Suprapubic skin (tissue), 4 donors: ENCODE data around the gene CHFR. TPM values are rescaled to one million over a fixed set of nuclear protein-coding genes. Genes with fewer than 3 reads are reported as not detected.
"Not testable (repeated sequence)": the region's sequence is repeated elsewhere in the genome, so short reads cannot be mapped to it uniquely, and the experiment has no call there.

Experiments
- DNase-seq, 2 donors: peaks; one replicate each; pipeline ENCODE4 v3.0.0-alpha.2; 2019; ENCODE audit warnings: low spot score in 2 of 2
- H3K27ac ChIP-seq: fragments of 200-600 bp; sonication (generic); one replicate; pipeline ENCODE4 v1.5.1; 2019
- H3K27me3 ChIP-seq: fragments of 200-600 bp; sonication (generic); one replicate; pipeline ENCODE4 v1.5.1; 2019
- H3K36me3 ChIP-seq: fragments of 200-600 bp; sonication (generic); one replicate; pipeline ENCODE4 v1.5.1; 2019
- H3K4me1 ChIP-seq: fragments of 200-600 bp; sonication (generic); one replicate; pipeline ENCODE4 v1.5.1; 2019
- H3K4me3 ChIP-seq: fragments of 200-600 bp; sonication (generic); one replicate; pipeline ENCODE4 v1.5.1; 2019; ENCODE audit warnings: mild to moderate bottlenecking
- H3K9me3 ChIP-seq: fragments of 200-600 bp; sonication (generic); one replicate; pipeline ENCODE4 v1.5.1; 2019
- CTCF ChIP-seq, 2 donors: fragments of 200-600 bp in 1 of 2; fragments of 450-650 bp in 1 of 2; sonication (generic) in 1 of 2; IDR thresholded peaks; one replicate each; pipeline ENCODE4 v1.5.1; 2016 to 2019; ENCODE audit warnings: antibody characterized with exemption in 2 of 2, mild to moderate bottlenecking in 1 of 2, moderate library complexity in 1 of 2
- EP300 ChIP-seq: sonication (generic); formaldehyde crosslinking; IDR thresholded peaks from one replicate; pipeline ENCODE4 v1.6.1; 2017; ENCODE audit warnings: antibody characterized with exemption
- POLR2A ChIP-seq, 2 donors: fragments of 450-650 bp; IDR thresholded peaks; one replicate each; pipeline ENCODE4 v1.6.1; 2017; ENCODE audit warnings: antibody characterized with exemption in 2 of 2, mild to moderate bottlenecking in 2 of 2, moderate library complexity in 2 of 2
- POLR2AphosphoS5 ChIP-seq, 3 donors: sonication (generic); formaldehyde crosslinking; IDR thresholded peaks; one replicate each; pipeline ENCODE4 v1.6.1; 2017; ENCODE audit warnings: antibody characterized with exemption in 3 of 3
- WGBS: methylation state at CpG from one replicate; pipeline ENCODE4 v1.1.5; 2018; 5-methylcytosine and 5-hydroxymethylcytosine counted together
- total RNA-seq, 4 donors: library from RNA; depleted of rRNA; stranded (reverse); fragments of >200 nt; gene quantifications; one replicate each; pipeline ENCODE4 v1.1.0, GENCODE V29; 2016

The CHFR gene
- total RNA-seq, 4 donors from 2014 or later = 31.4 to 57.9 (median 40.3) TPM

DNA sequence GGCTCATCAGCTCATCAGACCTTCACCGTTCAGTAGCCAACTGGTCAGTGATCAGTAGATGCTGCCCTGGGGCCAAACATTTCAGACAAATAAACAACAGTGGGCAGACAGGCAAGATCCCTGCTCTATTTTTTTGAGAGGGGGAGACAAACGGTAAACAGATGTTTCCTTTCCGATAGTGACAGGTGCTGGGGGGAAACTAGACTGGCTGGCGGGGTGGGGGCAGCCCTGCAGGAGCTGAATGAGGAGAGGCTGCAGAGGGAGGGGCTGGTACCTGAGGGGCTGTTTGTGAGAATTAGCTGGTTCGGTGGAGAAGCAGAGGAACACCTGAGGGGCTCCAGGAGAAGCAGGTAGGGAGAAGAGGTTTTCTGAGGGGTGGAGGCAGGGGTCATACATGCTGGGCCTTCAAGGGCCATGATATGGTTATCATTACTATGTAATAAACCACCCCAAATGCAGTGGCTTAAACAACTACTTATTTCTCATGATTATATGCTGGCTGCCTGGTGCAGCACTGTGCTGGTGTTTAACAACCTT, 50.5 kb downstream of the CHFR start:
- Histone ChIP-seq H3K36me3 (peaks cover 33% of the 10 kb centered on the region), H3K27me3 (no peaks in the 10 kb centered on the region), H3K9me3 (no peaks in the 10 kb centered on the region), H3K27ac (no peak overlapping the region), H3K4me3 (no peak overlapping the region), H3K4me1 (peaks cover 17% of the 10 kb centered on the region)
- TF ChIP-seq CTCF (IDR thresholded peaks at IDR 0.05) = no peak
- TF ChIP-seq POLR2AphosphoS5 (IDR thresholded peaks at IDR 0.05) = no peak
- TF ChIP-seq POLR2A (IDR thresholded peaks at IDR 0.05) = no peak
- no peak for TF ChIP-seq EP300
- DNase-seq = no peak
- 83% methylated on average over 5 of the region's 5 CpGs for WGBS

- H3K27me3 ChIP-seq, H3K9me3 ChIP-seq, DNase-seq, H3K4me3 ChIP-seq, H3K27ac ChIP-seq: not testable (repeated sequence)
- H3K4me1 ChIP-seq = peaks cover 17% of the 10 kb centered on the region
- peaks cover 27% of the 10 kb centered on the region for H3K36me3 ChIP-seq
- WGBS = 87% methylated on average over 12 of the region's 30 CpGs
Observed at GRCh38 chr12:132836230-132836629, 51.2 kb downstream of the CHFR start.

DNA sequence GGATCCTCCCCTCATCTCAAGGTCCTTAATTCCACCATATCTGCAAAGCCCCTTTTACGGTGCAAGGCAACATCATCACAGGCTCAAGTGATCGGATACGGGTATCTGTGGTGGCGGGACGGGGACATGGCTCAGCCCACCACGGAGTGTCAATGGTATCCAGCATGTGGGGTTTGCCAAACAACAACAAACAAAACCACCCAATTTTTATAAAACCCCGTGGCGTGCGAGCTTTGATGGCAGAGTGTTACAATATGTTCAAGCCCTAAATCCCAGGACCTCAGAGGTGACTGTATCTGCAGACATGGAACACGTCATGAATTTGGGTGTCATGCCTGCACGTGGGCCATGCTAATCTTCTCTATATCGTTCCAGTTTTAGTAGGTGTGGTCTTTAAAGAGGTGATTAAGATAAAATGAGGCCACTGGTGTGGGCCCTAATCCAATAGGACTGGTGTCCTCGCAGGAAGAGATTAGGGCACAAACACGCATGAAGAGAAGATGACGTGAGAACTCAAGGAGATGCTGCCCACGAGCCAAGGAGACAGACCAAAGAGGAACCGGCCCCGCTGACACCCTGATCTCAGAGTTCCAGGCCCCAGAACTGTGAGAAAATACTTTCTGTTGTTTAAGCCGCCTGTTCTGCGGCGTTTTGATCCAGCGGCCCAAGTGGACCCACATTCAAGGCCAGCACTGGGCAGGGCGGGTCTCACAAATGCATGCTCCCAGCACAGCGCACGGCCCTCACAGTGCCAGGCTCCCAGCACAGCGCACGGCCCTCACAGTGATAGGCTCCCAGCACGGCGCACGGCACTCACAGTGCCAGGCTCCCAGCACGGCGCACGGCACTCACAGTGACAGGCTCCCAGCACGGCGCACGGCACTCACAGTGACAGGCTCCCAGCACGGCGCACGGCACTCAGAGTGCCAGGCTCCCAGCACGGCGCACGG, 52.1 kb downstream of the CHFR start:
- Histone ChIP-seq H3K4me1 (peaks cover 17% of the 10 kb centered on the region), H3K27me3 (no peaks in the 10 kb centered on the region), H3K27ac (no peak overlapping the region), H3K36me3 (peaks cover 18% of the 10 kb centered on the region), H3K9me3 (no peaks in the 10 kb centered on the region), H3K4me3 (no peak overlapping the region)
- 90% methylated on average over 23 of the region's 42 CpGs for WGBS
- TF ChIP-seq POLR2AphosphoS5 (IDR thresholded peaks at IDR 0.05) = no peak
- no peak for TF ChIP-seq CTCF (IDR thresholded peaks at IDR 0.05)
- no peak for TF ChIP-seq POLR2A (IDR thresholded peaks at IDR 0.05)
- no peak for TF ChIP-seq EP300
- no peak for DNase-seq

DNA sequence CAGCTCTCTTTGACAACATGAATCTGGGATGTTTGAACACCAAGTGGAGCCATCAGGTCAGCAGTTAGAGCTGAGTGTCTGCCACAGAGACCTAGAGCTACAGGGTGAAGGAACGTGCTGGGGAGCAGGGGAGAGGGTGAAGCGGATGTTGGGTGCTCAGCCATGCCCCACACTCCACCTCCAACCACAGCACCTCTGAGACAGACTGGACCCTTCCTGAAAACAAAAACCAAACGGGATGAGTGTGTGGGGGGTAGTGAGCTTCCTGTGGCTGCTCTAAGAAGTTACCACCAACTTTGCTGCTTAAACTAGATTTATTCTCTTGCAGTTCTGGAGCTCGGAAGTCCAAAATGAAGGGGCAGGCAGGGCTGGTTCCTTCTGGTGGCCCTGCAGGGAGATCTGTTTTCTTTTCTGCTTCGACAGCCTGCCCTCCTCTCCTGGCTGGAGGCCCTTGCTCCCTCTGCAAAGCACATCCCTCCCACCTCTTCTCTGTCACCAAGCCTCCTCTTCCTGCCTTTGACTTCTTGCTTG, 53.2 kb downstream of the CHFR start:
- H3K36me3 ChIP-seq = peaks cover 15% of the 10 kb centered on the region

DNA sequence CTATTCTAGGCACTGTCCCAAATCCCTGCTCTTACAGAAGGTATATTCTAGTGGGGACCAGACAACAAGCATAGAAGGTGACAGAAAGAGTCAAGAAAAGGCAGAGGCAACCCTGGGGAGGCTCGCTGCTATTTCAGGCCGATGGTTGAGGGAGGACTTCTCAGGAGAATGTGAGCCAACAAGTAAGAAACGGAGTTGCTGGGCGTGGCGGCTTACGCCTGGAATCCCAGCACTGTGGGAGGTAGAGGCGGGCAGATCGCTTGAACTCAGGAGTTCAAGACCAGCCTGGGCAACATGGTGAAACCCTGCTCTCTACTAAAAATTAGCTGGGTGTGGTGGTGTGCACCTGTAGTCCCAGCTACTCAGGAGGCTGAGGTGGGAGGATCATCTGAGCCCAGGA, 54.1 kb downstream of the CHFR start:
- no peak for TF ChIP-seq EP300
- TF ChIP-seq POLR2A (IDR thresholded peaks at IDR 0.05) = no peak
- TF ChIP-seq CTCF (IDR thresholded peaks at IDR 0.05) = no peak
- TF ChIP-seq POLR2AphosphoS5 (IDR thresholded peaks at IDR 0.05) = no peak
- Histone ChIP-seq H3K9me3 (no peaks in the 10 kb centered on the region), H3K36me3 (peaks cover 15% of the 10 kb centered on the region), H3K4me1 (peaks cover 18% of the 10 kb centered on the region), H3K4me3 (no peak overlapping the region), H3K27ac (no peak overlapping the region), H3K27me3 (no peaks in the 10 kb centered on the region)
- DNase-seq = no peak
- 90% methylated on average over 8 of the region's 8 CpGs for WGBS

More for the DNA sequence above, 53.2 kb downstream of the CHFR start:
- H3K27me3 ChIP-seq = no peaks in the 10 kb centered on the region
- no peak for DNase-seq
- H3K27ac ChIP-seq = no peak overlapping the region
- no peak for TF ChIP-seq POLR2AphosphoS5 (IDR thresholded peaks at IDR 0.05)
- H3K4me3 ChIP-seq = no peak overlapping the region
- H3K4me1 ChIP-seq = peaks cover 20% of the 10 kb centered on the region
- H3K9me3 ChIP-seq = no peaks in the 10 kb centered on the region
- WGBS = 84% methylated on average over 5 of the region's 5 CpGs

DNA sequence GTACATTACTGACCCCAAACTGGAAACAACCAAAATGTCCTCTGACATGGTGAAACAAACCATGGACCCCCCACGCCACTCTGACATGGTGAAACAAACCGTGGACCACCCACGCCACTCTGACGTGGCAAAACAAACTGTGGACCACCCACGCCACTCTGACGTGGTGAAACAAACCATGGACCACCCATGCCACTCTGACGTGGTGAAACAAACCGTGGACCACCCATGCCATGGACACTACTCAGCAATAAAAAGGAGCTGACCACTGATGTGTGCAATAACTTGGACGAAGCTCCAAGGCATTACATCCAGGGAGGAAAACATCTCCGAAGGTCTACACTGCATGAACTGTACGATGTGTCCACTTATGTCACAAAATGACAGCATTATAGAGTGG, 55.6 kb downstream of the CHFR start:
- Histone ChIP-seq H3K4me3 (no peak overlapping the region), H3K36me3 (peaks cover 15% of the 10 kb centered on the region), H3K4me1 (peaks cover 19% of the 10 kb centered on the region), H3K9me3 (no peaks in the 10 kb centered on the region), H3K27me3 (no peaks in the 10 kb centered on the region), H3K27ac (no peak overlapping the region)
- no peak for DNase-seq
- 88% methylated on average over 11 of the region's 11 CpGs for WGBS
- no peak for TF ChIP-seq EP300
- TF ChIP-seq CTCF (IDR thresholded peaks at IDR 0.05) = no peak
- TF ChIP-seq POLR2AphosphoS5 (IDR thresholded peaks at IDR 0.05) = no peak
- no peak for TF ChIP-seq POLR2A (IDR thresholded peaks at IDR 0.05)
